ENCODE data around the gene SLIT3.

Gene SLIT3

DNA sequence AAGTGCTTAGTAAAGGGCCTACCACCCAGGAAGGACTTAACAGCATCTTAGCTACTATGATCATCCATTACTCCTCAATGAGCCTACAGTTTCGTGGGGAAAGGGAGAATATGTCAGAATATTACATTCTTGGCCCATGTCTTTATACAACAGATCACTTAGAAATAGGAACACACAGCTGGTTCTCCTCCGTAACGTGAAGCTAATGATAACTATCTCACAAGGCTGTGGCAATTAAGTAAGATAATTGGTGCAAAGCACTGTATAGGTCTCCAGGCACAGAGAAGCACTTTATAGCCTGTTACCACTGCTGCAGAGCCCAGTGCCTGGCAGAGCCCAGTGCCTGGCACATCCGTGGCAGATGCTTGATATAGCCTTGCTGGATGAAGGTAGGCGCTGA, 347.6 kb downstream of the SLIT3 start:
- Histone ChIP-seq H3K27ac (ENCODE audit: low read depth, low read length) (no peak overlapping the region), H4K20me1 (ENCODE audit: low read depth, low read length) (no peaks in the 10 kb centered on the region), H3F3A (ENCODE audit: insufficient read depth) (no peaks in the 10 kb centered on the region), H3K79me2 (ENCODE audit: insufficient read depth, low read length) (no peaks in the 10 kb centered on the region), H3K9ac (ENCODE audit: low read length) (no peak overlapping the region), H2AFZ (ENCODE audit: low read depth, low read length, severe bottlenecking) (no peak overlapping the region), H3K4me3 (ENCODE audit: insufficient read depth, low read length, poor library complexity, severe bottlenecking) (no peak overlapping the region), H3K27me3 (ENCODE audit: low read length) (no peaks in the 10 kb centered on the region), H3K36me3 (ENCODE audit: low read length) (no peaks in the 10 kb centered on the region), H3K4me2 (ENCODE audit: low read depth, low read length, poor library complexity, severe bottlenecking) (no peak overlapping the region), H3K9me2 (replicated peaks; ENCODE audit: insufficient read depth, low read length) (no peaks in the 10 kb centered on the region), H3K9me3 (ENCODE audit: insufficient read depth, low read length) (no peaks in the 10 kb centered on the region)
- no peak for TF ChIP-seq EZH2phosphoT487 (conservative IDR thresholded peaks at IDR 0.05; ENCODE audit: low read length)
- TF ChIP-seq, protein P1, sequence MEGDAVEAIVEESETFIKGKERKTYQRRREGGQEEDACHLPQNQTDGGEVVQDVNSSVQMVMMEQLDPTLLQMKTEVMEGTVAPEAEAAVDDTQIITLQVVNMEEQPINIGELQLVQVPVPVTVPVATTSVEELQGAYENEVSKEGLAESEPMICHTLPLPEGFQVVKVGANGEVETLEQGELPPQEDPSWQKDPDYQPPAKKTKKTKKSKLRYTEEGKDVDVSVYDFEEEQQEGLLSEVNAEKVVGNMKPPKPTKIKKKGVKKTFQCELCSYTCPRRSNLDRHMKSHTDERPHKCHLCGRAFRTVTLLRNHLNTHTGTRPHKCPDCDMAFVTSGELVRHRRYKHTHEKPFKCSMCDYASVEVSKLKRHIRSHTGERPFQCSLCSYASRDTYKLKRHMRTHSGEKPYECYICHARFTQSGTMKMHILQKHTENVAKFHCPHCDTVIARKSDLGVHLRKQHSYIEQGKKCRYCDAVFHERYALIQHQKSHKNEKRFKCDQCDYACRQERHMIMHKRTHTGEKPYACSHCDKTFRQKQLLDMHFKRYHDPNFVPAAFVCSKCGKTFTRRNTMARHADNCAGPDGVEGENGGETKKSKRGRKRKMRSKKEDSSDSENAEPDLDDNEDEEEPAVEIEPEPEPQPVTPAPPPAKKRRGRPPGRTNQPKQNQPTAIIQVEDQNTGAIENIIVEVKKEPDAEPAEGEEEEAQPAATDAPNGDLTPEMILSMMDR (IDR thresholded peaks at IDR 0.05; ENCODE audit: insufficient read depth, low read length, poor library complexity, severe bottlenecking), result no peak

DNA sequence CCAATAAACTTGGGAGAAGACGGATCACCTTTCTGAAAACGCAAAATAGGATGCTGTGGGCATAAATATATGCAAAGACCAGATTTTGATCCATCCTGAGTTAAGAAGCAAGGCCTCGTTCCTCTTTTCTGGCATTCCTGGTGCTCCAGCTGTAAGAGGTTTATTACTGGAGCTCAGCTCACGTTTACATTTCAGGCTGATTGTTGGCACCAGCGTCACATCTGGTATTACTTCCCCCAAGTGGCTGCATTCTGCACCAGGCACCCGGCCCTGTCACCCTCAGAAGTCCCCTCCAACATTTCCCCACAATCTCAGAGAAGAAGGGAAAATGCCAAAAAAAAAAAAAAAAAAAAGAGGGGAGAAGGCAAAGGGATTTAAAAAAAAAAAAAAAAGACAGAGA, 348.7 kb downstream of the SLIT3 start:
- H3K4me2 ChIP-seq (ENCODE audit: low read depth, low read length, poor library complexity, severe bottlenecking), result no peak overlapping the region
- H3K27me3 ChIP-seq (ENCODE audit: low read length), result no peaks in the 10 kb centered on the region
- H2AFZ ChIP-seq (ENCODE audit: low read depth, low read length, severe bottlenecking), result no peak overlapping the region
- H3K4me3 ChIP-seq (ENCODE audit: insufficient read depth, low read length, poor library complexity, severe bottlenecking), result no peak overlapping the region
- TF ChIP-seq EZH2phosphoT487 (conservative IDR thresholded peaks at IDR 0.05; ENCODE audit: low read length), result no peak
- TF ChIP-seq, protein P1 (IDR thresholded peaks at IDR 0.05; ENCODE audit: insufficient read depth, low read length, poor library complexity, severe bottlenecking), result no peak
- no peaks in the 10 kb centered on the region for H3K36me3 ChIP-seq (ENCODE audit: low read length)
- no peaks in the 10 kb centered on the region for H4K20me1 ChIP-seq (ENCODE audit: low read depth, low read length)
- no peak overlapping the region for H3K9ac ChIP-seq (ENCODE audit: low read length)
- H3K9me3 ChIP-seq (ENCODE audit: insufficient read depth, low read length), result no peaks in the 10 kb centered on the region
- no peaks in the 10 kb centered on the region for H3F3A ChIP-seq (ENCODE audit: insufficient read depth)
- no peak overlapping the region for H3K27ac ChIP-seq (ENCODE audit: low read depth, low read length)
- H3K79me2 ChIP-seq (ENCODE audit: insufficient read depth, low read length), result no peaks in the 10 kb centered on the region
- no peaks in the 10 kb centered on the region for H3K9me2 ChIP-seq (replicated peaks; ENCODE audit: insufficient read depth, low read length)

DNA sequence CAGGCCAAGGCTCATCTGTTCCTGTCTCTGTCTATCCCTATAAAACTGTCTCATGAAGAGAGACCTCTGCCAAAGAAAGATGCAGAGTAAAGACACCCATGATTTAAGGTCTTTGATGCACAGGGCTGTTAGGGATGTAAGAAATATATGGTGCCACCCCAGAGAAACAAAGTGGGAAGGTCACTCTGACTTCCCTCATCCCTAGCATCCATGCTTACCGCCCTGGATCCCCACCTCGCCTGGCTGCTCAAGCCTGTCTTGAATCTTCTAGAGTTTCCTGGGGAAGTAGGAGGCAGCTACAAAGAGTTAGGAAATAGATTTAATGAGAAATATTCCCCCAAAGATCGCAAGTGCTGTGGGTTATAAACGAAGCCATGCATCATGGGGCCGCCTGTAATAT, 349.2 kb downstream of the SLIT3 start:
- Histone ChIP-seq H3K9me3 (ENCODE audit: insufficient read depth, low read length) (no peaks in the 10 kb centered on the region), H3K9me2 (replicated peaks; ENCODE audit: insufficient read depth, low read length) (no peaks in the 10 kb centered on the region), H3K27me3 (ENCODE audit: low read length) (no peaks in the 10 kb centered on the region), H3K27ac (ENCODE audit: low read depth, low read length) (no peak overlapping the region), H4K20me1 (ENCODE audit: low read depth, low read length) (no peaks in the 10 kb centered on the region), H3K4me2 (ENCODE audit: low read depth, low read length, poor library complexity, severe bottlenecking) (no peak overlapping the region), H3K79me2 (ENCODE audit: insufficient read depth, low read length) (no peaks in the 10 kb centered on the region), H2AFZ (ENCODE audit: low read depth, low read length, severe bottlenecking) (no peak overlapping the region), H3K36me3 (ENCODE audit: low read length) (no peaks in the 10 kb centered on the region), H3F3A (ENCODE audit: insufficient read depth) (no peaks in the 10 kb centered on the region), H3K4me3 (ENCODE audit: insufficient read depth, low read length, poor library complexity, severe bottlenecking) (no peak overlapping the region), H3K9ac (ENCODE audit: low read length) (no peak overlapping the region)
- TF ChIP-seq, protein P1 (IDR thresholded peaks at IDR 0.05; ENCODE audit: insufficient read depth, low read length, poor library complexity, severe bottlenecking), result no peak
- TF ChIP-seq EZH2phosphoT487 (conservative IDR thresholded peaks at IDR 0.05; ENCODE audit: low read length), result no peak

Data from SU-DHL-6 (cell line).